Panc1 (cell line): ENCODE data around the gene FIBIN.

Source experiments
- CTCF ChIP-seq: fragments of 450-650 bp; IDR thresholded peaks from 2 replicates; pipeline ENCODE4 v1.5.1; 2017; ENCODE audit warnings: mild to moderate bottlenecking
- TF ChIP-seq, protein P1 (sequence below), 2 experiments: IDR thresholded peaks; 2 replicates each; pipeline ENCODE4 v1.6.1; 2011 to 2012; ENCODE audit warnings: low read depth in 2 of 2, control low read depth in 1 of 2, low read length in 1 of 2, mild to moderate bottlenecking in 1 of 2, moderate library complexity in 1 of 2; ENCODE audit not compliant: insufficient read depth in 1 of 2

- TF ChIP-seq, protein P1, sequence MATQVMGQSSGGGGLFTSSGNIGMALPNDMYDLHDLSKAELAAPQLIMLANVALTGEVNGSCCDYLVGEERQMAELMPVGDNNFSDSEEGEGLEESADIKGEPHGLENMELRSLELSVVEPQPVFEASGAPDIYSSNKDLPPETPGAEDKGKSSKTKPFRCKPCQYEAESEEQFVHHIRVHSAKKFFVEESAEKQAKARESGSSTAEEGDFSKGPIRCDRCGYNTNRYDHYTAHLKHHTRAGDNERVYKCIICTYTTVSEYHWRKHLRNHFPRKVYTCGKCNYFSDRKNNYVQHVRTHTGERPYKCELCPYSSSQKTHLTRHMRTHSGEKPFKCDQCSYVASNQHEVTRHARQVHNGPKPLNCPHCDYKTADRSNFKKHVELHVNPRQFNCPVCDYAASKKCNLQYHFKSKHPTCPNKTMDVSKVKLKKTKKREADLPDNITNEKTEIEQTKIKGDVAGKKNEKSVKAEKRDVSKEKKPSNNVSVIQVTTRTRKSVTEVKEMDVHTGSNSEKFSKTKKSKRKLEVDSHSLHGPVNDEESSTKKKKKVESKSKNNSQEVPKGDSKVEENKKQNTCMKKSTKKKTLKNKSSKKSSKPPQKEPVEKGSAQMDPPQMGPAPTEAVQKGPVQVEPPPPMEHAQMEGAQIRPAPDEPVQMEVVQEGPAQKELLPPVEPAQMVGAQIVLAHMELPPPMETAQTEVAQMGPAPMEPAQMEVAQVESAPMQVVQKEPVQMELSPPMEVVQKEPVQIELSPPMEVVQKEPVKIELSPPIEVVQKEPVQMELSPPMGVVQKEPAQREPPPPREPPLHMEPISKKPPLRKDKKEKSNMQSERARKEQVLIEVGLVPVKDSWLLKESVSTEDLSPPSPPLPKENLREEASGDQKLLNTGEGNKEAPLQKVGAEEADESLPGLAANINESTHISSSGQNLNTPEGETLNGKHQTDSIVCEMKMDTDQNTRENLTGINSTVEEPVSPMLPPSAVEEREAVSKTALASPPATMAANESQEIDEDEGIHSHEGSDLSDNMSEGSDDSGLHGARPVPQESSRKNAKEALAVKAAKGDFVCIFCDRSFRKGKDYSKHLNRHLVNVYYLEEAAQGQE (IDR thresholded peaks at IDR 0.05; ENCODE audit: insufficient read depth in 1 of 2, low read depth in 2 of 2, low read length in 1 of 2): no peak
- TF ChIP-seq CTCF: no peak
Measured at GRCh38 chr11:27011560-27012233, 17.8 kb downstream of the FIBIN start.
